Epidermal melanocyte (primary cell): Measurements from ENCODE around the gene CANT1.
A peak's percentile ranks its signal among the peaks of the same experiment; 100 is the strongest.
"Not testable (repeated sequence)": the region's sequence is repeated elsewhere in the genome, so short reads cannot be mapped to it uniquely, and the experiment has no call there.

Experiments
- DNase-seq: peaks from one replicate; pipeline ENCODE4 v3.0.0; 2011; ENCODE audit warnings: low spot score; ENCODE audit not compliant: insufficient read length

Gene CANT1

DNA sequence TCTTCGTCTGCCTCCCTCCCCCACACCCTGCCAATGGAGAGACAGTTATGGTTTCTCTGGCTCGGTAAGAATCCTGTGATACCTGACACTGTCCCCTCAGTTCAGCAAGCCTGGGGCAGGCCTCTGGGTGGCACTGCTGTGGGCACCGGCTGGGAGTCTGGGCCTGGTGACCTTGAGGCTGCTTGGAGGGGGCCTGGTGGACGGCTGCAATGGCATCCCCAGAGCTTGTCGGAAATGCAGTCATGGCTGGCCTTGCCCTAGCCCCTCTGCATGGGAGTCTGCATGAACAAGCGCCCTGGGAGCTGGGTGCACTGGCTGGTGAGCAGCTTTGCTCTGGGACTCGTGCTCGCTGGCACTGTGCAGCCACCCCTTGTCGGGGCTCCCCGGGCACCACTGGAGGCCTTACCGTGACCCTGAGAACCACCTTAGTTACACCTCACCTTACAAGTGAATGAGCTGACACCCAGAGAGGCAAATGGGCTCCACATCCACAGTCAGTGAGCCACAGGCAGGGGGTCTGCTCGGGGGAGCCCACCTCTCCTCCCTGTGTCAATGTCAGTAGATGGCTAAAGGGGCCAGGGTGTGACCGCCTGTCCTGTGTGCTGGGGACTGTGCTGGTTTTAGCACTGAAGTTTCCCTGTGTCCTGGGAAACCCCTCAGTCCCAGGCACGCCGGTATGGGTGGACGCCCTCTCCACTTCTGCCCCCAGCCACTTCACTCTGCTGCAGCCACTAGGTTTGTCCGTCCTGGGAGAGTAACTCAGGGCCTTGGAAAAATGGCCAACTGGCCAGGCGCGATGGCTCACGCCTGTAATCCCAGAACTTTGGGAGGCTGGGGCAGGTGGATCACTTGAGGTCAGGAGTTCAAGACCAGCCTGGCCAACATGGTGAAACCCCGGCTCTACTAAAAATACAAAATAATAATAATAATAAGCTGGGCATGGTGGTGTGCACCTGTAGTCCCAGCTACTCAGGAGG lies 31.3 kb downstream of the CANT1 start:
- no peak for DNase-seq

DNA sequence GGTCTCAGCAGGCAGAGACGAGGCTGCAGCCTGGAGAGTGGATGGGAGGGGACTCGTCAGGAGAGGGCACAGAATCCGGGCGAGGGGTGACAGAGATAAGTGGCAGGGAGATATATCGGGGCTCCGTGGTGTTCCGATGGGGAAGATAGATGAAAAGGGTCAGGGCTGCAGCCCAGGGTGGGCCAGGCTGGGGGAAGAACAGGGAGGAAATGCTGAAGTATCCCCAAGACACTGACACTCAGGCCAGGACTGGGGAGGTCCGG lies 32.0 kb downstream of the CANT1 start:
- no peak for DNase-seq

DNA sequence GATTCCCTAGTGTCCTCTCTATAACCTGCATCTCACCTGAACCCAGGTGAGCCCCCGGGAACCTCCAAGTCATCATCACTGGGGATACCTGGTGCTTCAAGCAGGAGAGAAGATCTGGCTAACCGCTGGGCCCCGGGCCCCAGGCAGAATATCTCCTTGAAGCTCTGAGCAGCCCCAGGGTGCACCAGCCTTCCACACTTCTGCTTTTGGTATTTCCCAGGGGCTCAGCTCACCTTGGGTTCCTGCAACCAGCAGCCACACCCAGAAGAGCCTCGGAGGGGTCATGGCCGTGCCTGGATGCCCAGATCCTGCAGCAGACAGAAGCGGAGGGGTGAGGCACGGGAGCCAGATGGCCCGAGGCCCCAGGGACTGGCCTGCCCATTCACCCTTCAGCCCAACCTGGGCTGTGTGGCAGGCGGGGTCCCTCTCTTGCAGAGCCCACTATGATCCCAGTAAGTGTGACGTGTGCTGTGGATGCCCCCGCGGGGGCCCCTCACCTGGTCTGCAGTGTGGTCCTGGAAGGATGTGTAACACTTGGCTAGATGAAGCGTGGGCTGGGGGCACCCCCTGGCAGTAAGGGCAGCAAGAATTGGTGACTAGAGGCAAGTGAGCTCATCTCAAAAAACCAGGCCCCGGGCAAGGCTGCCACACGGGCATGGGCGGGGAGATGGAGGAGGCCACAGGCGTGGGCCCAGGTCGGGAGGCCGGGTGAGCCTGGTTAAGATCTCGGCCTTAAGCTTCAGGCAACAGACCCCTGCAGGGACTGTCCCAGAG lies 32.5 kb downstream of the CANT1 start:
- no peak for DNase-seq

DNA sequence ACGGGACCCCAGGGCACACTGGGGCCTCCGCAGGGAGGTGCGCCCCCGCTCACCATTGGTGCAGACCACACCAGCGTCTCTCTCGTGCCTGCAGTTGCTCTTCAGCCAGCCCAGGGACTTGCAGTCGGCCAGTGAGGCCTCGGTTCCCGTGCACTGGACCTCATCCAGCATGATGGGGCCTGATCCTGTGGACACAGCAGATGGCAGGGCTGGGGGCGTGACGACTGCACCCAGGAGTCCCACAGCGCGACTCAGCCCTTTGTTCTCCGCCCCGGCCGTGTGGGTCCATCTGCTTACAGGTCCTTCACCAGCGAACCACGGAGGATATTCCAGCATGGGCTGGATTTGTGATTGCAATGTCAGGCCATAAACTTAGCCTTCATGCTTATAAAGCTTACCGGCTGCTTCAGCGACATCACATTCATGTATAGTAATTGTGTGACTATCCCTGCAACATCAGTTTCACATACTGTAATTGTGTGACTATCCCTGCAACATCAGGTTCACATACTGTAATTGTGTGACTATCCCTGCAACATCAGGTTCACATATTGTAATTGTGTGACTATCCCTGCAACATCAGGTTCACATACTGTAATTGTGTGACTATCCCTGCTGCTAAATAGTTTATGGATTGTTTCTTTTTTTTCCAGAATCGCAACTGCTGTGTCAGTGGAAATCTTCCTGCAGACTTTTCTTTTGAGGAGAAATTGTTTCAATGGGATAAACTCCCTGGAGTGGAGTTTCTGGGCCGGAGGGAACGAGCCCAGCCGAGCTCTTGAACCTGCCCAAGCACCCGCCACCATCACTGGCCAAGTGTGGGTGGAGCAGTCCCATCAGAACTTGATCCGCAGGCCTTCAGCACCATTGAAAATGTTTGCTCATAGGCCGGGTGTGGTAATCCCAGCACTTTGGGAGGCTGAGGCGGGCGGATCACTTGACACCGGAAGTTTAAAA lies 34.7 kb downstream of the CANT1 start:
- peak; percentile 69 for DNase-seq

DNA sequence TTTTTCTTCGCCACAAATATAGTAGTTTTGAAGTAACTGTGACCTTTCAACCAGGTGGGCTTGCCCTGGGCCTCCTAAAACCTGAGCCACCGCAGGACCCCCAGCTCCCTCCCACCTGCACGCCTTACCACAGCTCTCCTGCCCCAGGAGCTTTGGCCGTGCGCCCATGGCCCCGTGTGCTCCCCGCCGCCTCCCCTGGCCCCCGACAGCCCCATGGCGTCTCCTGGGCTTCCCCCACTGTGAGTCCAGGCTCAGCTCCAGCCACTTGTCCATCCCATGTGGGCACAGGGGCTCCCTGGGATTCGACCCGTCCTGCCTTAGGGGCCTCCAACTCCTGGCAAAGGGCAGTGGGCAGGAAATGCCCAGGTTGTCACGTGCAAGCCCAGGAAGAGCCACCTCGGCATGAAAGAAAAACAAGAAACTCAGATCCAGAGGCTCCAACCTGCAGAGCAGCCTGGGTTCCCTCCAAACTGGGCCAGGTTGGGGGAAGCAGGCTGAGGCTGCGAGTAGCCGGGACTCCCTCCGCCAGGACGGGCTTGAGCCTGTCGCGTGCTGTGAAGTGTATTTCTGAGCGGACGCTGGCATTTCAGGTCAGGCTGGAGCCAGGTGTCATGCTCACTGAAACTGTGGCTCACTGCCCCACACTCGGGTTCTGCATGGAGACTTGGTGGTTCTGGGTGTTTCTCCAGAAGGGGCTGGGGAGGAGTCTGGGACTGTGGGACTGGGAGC lies 35.6 kb downstream of the CANT1 start:
- DNase-seq: no peak

DNA sequence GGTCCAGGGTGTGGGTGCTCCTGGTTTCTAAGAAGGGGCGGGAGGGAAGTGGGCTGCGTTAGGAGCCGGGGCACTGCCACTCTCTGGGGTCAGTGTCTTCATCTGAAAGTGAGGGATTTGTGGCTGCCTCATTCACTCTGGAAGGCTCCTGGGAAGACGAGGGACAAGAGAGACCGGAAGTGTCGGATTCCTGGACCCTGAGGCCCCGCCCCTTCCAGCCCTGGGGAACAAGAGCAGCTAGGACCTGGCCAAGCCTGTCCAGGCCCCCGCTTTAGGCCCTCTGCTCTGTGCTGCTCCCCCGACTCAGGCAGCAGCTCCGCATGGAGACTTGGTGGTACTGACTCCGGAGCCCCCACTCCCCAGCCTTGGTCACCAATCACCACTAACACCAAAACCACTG lies 36.4 kb downstream of the CANT1 start:
- no peak for DNase-seq

DNA sequence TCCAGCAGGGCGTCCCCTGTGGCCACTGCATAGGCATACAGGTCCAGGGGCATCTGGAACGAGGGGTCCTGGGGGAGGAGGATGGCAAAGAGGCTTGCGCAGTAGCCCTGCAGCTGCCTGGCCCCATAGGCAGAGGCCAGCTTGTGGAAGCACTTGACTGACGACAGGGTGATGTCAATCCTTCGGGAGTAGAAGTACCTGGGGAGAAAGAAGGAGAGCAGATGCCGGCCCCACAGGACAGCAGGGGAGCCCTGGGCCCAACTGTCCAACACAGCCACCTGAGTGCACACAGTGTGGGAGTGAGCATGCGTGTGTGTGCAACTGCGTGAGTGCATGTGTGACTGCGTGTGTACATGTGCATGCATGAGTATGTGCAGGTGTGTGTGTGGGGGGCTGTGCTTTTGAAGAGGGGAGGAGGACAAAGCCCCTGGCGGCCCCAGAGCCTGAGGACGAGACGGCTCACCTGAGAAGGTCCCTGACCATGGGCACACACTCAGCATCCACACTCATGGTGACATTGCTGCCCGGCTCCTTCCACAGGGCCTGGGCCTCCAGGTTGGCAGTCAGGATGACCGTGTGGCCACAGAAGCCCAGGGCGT lies 37.0 kb downstream of the CANT1 start:
- no peak for DNase-seq

DNA sequence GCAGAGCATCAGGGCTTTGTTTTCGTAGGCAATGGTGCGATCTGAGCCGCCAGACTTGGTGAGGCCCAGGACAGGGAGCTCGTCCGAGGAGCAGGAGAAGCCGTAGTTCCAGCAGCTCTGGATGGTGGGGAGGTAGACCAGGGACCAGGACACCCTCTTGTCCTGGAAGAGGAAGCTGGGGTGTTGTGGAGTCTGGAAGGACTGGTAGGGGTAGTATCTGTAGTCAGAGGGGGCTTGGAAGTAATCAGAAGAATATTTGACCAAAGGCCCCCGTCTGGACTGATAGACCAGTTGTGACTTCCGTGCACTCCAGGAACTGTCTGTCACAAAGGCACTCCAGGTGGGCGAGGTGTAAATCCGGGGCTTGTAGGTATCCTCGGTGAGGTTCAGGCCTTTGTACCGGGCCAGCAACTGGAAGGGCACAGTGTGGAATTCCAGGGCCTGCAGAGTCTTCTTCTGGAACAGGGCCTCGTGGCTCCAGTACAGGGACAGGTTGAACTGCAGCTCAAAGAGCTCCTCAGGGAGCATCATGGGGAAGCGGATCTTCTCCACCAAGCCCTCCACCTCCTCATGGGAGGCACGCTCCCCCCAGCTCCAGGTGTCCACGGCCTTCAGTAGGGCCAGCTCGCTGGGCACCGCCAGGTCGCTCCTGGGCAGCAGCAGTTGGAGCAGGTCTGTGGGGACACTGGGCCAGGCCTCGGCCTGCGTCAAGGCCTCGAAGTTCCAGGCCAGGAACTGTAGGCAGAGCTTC lies 37.6 kb downstream of the CANT1 start:
- no peak for DNase-seq

DNA sequence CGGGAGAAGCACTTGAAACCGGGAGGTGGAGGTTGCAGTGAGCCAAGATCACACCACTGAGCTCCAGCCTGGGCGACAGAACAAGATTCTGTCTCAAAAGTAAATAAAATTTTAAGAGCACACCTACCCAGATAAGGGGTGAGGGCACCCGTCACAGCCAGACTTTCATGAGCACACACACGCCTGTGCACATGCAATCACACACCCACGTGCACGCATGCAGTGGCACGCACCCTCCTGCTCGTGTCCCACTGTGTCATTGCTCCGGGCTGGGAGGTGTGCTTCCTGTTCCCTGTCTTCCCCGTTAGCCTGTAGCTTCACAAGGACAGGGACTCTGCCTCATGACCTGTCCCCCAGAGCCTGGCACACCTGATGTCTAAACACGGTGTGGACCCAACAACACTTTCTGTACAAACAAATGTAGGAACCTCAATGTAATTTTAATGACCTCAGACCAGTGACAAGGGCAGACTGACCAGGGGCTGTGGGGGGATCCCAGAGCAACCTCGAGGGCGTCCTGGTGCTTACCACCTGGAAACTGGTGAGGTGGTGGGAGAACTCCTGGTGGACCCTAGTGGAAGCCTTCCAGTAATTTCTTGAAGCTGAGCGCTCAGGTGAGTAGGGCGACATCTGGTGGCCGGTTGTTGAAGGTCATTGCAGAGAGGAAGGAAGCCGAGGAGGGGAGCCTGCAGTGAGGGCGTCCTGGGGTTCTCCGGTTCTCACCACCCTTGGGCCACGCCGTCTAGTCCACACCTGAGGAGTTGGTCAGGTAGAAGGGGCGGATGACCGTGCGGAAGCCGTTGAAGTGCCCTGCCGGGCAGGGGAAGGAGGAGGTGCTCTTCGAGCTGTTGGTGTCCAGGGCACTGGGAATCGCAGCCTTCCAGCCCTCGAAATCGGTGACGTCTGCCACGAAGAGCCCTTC lies 38.5 kb downstream of the CANT1 start:
- DNase-seq: peak; percentile 82

DNA sequence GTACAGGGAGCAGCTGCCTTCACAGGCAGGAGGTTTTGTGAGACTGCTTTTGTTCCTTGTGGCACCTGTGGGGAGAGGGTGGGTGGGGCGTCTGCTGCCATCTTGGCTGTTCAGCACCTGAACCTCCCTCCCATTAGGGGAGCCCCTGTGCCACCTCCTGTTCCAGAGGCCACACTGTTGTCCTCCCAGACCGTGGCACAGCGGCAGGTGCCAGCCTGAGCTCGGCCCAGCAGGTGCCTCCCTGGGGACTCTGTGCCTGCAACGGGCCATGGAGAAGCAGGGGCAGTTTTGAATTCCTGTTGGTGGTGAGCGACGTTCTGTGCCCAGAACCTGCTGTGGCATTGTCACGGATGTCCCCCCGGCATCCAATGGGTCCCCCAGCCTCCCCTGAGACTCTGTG lies 39.7 kb downstream of the CANT1 start:
- DNase-seq: no peak

DNA sequence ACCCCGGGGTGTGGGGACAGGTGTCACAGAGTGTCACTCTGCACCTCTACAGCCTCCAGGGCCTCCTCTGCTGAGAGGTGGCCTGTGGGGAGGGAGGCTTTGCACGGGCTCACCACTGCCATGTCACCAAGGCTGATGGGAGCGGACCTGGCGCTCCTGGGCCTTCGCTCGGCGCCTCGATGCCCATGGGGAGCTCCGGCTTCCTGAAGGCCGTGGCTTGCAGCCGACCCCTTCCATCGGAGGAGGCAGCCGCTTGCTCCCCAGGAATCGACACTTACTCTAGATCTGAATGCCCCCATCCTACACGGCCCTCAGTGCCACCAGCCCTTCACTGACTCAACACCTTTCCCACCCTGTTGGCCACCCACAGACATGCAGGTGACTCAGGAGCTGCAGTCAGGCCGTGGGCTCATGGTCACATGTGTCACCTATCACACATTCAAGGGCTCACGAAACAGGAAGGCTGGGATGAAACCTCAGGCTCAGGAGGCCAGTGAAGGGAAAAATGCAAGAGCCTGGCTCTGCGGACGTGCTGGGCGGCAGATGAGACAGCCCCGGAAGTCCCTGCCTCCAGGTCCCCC lies 41.7 kb downstream of the CANT1 start:
- no peak for DNase-seq

DNA sequence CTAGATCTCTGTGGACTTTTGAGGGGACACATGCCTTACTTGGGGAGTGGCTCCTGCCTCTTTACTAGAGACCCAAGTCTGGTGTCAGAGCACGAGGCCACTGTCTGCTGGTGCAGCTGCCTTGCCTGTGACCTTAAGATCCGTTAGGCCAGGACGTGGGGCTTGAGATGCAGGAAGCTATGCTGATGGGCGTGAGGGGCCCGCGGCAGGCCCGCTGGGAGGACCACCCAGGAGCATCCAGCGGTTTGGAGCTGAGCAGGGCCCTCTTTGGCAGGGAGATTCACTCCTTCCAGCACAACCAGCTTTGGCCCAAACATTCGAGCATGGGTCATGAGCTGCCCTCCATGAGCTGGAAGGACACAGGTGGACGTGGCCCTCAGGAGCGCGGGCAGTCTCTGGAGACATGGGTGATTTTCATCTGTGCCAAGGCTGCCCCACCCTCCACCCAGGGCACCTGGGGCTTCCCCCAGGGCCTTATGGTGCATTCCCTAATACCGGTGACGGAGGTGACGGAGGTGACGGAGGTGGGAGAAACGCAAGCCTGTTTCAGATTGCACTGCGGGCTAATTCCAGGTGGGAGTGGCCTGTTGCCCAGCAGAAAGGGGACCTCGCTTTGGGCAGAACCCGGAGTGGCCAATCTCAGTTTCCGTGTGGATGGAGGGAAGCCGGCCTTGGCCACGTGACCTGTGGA lies 42.5 kb downstream of the CANT1 start:
- DNase-seq: no peak

DNA sequence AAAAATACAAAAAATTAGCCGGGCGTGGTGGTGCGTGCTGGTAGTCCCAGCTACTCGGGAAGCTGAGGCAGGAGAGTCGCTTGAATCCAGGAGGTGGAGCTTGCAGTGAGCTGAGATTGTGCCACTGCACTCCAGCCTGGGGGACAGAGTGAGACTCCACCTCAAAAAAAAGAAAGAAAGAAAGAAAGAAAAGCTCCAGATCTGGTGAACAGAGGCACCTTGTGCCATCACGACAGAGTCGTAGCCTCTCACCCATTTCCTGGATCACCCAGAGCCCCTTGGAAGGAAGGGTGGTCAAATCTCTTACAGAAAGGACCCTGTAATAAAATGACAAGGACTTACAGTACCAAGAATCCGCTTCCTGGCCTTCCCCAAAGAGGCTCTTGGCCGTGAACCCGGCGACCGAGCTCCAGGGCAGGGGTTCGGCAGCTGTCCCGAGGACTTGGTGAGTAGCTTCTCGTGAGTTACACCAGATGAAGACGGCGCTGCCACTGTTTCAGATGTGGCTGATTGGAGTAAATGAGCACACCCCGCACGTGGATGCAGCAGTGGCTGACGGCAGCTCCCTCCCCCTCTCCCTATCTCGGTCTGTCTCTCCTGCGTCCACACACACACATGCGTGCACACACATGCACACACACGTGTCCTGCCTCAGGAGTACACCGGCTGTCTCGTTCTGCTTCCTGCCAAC lies 43.3 kb downstream of the CANT1 start:
- DNase-seq: no peak

DNA sequence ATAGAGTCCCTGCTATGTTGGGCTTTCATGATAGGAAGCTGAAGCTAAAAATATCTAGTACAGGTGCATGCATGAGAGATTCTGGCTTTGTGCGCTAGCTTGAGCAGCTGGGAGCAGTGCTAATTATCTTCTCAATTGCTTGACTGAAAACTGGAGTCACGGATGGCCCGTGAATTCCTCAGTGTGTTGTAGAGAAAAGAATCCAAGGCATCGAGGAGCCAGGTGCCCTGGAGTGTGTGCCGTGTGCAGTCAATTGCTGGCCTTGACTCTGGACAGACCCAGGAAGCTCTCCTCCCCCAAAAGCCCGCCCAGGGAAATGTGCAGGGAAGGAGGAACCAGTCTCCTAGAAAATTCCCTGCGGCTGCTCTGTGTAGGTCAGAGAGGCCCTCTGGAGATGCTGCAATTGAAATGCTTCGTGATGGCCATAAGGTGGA lies 44.1 kb downstream of the CANT1 start:
- DNase-seq: no peak

DNA sequence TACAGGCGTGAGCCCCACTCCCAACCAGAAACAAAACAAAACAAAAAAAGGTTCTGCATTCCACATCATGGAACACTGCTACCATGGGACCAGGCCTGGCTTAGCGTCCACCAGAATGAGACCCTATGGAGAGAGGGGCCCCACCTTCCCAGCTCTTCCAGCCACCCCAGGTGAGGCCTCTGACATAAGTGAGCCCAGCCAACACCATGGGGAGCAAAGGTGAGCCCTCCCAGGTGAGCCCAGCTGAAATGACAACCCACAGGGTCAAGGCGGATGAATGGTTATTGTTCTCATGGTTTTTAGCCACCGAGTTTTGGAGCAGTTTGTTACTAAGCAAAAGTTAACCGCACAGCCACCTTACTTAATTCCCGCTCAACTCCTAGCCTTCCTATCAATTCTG lies 46.2 kb downstream of the CANT1 start:
- no peak for DNase-seq

DNA sequence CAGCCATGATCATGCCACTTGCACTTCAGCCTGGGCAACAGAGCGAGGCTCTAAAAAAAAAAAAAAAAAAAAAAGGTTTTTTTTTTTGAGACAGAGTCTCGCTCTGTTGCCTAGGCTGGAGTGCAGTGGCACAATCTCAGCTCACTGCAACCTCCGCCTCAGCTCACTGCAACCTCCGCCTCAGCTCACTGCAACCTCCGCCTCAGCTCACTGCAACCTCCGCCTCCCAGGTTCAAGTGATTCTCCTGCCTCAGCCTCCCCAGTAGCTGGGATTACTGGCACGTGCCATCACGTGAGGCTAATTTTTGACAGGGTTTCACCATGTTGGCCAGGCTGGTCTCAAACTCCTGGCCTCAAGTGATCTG lies 46.6 kb downstream of the CANT1 start:
- not testable (repeated sequence) for DNase-seq

DNA sequence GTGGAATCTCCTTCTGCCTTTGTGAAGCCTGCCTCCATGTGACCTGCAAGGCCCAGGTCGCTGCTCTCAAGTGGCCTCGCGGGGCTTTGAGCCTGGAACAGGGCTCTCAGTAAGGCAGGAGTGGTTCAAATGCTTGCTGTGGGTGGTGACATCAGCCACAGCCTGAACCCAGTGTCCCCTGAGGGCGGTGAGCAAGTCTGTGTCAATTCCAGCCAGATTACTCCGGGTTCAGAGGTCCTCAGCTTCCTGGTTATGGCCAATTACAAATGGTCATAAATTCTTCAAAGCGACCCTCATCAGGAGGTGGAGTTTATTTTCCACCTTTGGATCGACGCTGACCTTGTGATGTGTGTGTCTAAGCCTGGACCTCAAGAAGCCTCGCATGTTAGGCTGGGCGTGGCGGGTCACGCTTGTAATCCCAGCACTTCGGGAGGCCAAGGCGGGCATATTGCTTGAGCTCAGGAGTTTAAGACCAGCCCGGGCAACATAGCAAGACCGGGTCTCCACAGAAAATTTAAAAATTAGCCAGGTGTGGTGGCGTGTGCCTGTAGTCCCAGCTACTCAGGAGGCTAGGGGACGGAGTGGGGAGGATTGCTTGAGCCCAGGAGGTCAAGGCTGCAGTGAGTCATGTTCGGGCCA lies 47.1 kb downstream of the CANT1 start:
- no peak for DNase-seq
